Limb (tissue), 2 donors: ENCODE results near the gene UCMA.

ENCODE experiments used
- DNase-seq, 2 donors: peaks; one replicate each; pipeline ENCODE4 v3.0.0-alpha.2; 2016; ENCODE audit errors: extremely low spot score in 2 of 2

The UCMA gene

DNA sequence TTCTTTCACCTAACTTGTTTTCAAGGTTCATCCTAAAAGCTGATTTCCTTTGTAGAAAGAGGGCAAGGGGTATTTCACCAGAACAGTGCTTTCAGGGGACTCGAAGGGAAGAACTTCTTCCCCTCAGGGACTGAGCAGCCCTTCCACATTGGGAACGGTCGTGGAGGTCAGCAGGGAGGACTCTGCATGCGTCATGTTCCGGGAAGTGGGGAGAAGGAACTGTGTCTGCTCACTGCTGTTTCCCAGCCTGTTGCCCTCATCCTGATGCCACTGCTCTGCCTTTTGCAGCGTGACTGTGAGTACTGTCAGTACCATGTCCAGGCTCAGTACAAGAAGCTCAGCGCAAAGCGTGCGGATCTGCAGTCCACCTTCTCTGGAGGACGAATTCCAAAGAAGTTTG lies 45.6 kb downstream of the UCMA start:
- no peak for DNase-seq

DNA sequence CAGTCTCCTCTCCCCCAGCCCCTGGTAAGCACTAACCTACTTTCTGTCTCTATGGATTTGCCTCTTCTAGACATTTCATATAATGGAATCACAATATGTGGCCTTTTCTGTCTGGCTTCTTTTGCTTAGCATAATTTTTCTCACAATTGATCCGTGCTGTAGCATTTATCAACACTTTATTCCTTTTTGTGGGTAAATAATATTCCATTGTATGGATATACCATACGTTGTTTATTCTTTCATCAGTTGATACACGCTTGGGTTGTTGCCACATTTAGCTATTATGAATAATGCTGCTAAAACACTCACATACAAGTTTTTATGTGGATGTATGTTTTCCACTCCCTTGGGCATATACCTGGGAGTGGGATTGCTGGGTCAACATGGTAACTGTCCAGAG lies 47.0 kb downstream of the UCMA start:
- DNase-seq = no peak

DNA sequence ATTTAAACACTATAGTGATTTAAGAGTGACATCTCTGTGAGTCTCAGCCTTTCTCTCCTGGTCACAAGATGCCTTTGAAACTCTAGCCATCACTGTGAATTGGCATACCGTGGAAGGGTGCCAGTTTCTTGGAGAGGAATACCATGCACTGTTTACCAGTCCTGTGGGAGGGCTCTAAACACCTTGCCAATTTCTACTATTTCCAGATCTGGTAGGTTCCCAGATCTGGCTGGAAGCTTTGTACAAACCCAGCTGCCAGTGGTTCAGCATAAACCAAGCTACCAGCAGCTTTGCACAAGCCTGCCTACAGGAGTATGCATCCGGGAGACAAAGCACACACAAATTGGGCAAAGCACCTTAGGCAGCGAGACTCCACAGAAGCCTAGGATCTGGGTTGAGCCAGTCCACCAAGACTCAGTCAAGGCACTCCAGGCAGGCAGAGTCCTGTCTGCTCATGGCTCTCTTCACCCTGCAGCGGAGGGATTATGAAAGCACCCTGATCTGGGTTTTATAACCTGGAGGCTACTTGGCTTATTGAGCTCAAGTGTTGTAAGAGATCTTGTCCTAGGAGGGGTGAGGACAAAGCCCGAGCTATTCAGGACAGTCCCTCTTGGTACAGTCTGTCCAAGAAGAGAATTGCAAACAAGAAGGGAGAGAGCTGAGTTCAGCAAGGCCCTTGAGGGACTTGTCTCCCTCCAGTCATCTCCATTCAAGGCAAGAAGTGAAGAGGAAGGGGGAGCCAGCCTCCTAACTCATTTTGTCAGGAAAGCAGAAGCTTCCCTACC lies 49.3 kb downstream of the UCMA start:
- no peak for DNase-seq

DNA sequence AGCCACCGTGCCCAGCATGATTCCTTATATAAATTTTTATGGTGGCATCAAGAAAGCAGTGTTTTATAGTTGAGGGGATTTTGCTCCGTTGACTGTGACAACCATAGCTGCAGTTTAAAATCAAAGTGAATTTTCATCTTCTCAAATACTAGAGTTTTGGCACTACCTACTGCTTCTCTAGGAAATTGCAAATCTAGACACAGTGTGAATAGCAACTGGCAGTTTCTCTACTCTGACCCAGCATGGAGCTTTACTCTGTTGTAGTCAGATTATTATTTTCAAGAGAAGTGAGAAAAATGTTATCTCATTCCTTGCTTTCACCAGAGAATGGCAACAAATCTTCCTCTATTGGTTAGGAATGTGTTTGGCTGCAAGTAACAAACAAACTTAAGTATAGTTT lies 49.9 kb downstream of the UCMA start:
- DNase-seq = no peak

DNA sequence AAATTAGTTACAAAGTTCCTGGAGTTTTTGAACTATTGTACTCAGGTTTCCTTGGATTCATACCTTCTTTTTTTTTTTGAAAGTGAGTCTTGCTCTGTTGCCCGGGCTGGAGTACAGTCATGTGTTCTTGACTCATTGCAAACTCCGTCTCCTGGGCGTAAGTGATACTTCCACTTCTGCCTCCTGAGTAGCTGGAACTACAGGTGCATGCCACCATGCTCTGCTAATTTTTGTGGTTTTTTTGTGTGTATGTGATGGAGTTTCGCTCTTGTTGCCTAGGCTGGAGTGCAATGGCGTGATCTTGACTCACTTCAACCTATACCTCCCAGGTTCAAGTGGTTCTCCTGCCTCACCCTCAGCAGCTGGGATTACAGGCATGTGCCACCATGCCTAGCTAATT lies 50.5 kb downstream of the UCMA start:
- no peak for DNase-seq

DNA sequence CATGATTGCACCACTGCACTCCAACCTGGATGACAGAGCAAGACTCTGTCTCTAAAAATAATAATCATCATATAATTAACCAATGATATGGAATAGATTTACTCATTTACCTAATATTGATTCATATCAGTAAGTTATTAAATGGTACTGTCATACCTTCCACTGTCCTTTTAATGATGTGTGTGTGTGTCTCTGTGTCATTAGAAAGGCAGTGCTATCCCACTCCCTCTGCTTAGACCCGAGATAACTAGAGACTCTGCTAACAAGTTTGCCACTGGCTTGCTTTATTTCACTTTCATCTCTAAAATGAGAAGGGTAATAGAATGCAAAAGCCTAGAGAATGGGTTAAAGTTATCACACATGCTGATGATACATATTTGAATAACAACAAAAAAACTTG lies 51.8 kb downstream of the UCMA start:
- no peak for DNase-seq

DNA sequence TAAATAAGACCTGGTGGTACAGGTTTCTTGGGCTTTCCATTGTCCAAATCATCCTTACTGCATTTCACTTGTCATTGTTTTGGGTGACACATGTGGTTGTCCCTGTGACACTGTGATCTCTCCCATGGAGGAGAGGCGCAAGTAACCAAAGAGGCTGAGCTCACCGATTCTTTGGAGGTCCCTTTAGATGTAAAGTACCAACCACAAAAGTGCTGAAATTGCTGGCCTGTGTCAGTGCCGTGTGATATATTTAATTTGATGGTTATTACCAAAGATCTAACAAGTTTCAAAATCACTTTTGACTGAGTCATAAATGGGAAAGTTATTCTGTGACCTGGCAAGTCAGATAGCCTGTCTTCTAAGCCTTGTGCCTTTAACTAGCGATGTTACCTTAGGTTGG lies 53.4 kb downstream of the UCMA start:
- DNase-seq = no peak

DNA sequence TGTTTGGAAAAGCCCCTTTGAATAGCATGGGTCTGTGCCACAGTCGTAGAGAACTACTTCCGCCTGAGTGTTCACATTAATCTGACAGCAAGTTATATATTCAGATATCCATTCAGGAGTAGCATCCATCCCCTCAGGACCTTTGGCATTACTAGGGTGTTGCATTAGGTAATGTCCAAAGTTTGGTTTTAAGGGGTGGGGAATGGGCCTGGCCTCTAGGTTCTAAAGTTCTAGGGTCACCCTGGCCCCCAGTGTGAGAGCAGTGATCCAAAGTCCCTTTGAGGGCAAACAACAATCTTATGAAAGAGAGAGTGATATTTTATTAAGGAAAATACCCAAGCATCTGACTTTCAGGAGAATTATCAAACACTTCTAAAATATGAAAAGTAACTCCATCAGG lies 60.6 kb downstream of the UCMA start:
- no peak for DNase-seq
